Measurements from ENCODE around the gene FASTK.

Gene FASTK

GRCh38 chr7:151062399-151063211 lies 18.0 kb downstream of the FASTK start:
- DNase-seq, result no peak

GRCh38 chr7:151062111-151062398 lies 18.6 kb downstream of the FASTK start:
- DNase-seq, result no peak

GRCh38 chr7:151061213-151062110 lies 19.1 kb downstream of the FASTK start:
- no peak for DNase-seq

GRCh38 chr7:151060416-151061212 lies 20.0 kb downstream of the FASTK start:
- no peak for DNase-seq

GRCh38 chr7:151060113-151060415 lies 20.5 kb downstream of the FASTK start:
- DNase-seq, result no peak

- peak; percentile 75 for DNase-seq
These were observed 21.1 kb downstream of the FASTK start, which contains the start of gene SLC4A2 for GRCh38 chr7:151059367-151060112. TSS of gene SLC4A2 (plus strand) at chr7:151059589. CDS start at chr7:151061988, 2,399 bp downstream.

- peak; percentile 24 for DNase-seq
These were observed 21.7 kb downstream of the FASTK start for GRCh38 chr7:151058781-151059366.

- peak; percentile 99 for DNase-seq
These were observed 22.4 kb downstream of the FASTK start for GRCh38 chr7:151057989-151058780.

GRCh38 chr7:151057506-151057988 lies 23.1 kb downstream of the FASTK start, which contains the start of gene CDK5:
TSS of gene CDK5 (minus strand) at chr7:151057897. CDS start at chr7:151057848, 49 bp downstream.
- DNase-seq, result no peak

- no peak for DNase-seq
These were observed 23.7 kb downstream of the FASTK start for GRCh38 chr7:151056666-151057505.

GRCh38 chr7:151056283-151056665 lies 24.3 kb downstream of the FASTK start:
- DNase-seq, result no peak

GRCh38 chr7:151053751-151054150 lies 26.9 kb downstream of the FASTK start:
- DNase-seq, result no peak

GRCh38 chr7:151053096-151053495 lies 27.5 kb downstream of the FASTK start:
- no peak for DNase-seq

- DNase-seq, result peak; percentile 60
These were observed 29.5 kb downstream of the FASTK start for GRCh38 chr7:151051108-151051507.

GRCh38 chr7:151048911-151049463 lies 31.6 kb downstream of the FASTK start:
- DNase-seq, result no peak

GRCh38 chr7:151047976-151048815 lies 32.4 kb downstream of the FASTK start, which contains the start of gene ASIC3:
TSS of gene ASIC3 (plus strand) at chr7:151048531. CDS start at chr7:151048886, 355 bp downstream.
- no peak for DNase-seq

- no peak for DNase-seq
These were observed 33.7 kb downstream of the FASTK start for GRCh38 chr7:151046603-151047573.
